ENCODE results near the gene MCF2L2. TPM values are rescaled to one million over a fixed set of nuclear protein-coding genes. Genes with fewer than 3 reads are reported as not detected.

MCF2L2 gene
- total and polyA plus RNA-seq, 2 experiments from 2014 or later: 6.7 to 14.6 TPM

- H3K4me1 Mint-ChIP-seq: peaks cover 30% of the 10 kb centered on the region
- Histone ChIP-seq H3K4me3 (no peak overlapping the region), H3K27me3 (ENCODE audit: insufficient read depth) (no peaks in the 10 kb centered on the region), H3K36me3 (ENCODE audit: insufficient read depth) (no peaks in the 10 kb centered on the region), H2AFZ (no peak overlapping the region), H3K27ac (ENCODE audit: low read depth) (no peak overlapping the region), H3K4me2 (no peak overlapping the region), H3K9me2 (ENCODE audit: insufficient read depth) (no peaks in the 10 kb centered on the region), H4K20me1 (replicated peaks; ENCODE audit: insufficient read depth) (no peaks in the 10 kb centered on the region; the same call in 1 of the 2 replicates), H3K4me1 (ENCODE audit: insufficient read depth) (peaks cover 27% of the 10 kb centered on the region), H3K79me2 (replicated peaks; ENCODE audit: insufficient read depth) (no peaks in the 10 kb centered on the region), H3F3A (replicated peaks; ENCODE audit: low read depth) (no peaks in the 10 kb centered on the region; the same call in 1 of the 2 replicates)
- no peaks in the 10 kb centered on the region for H3K36me3 Mint-ChIP-seq (ENCODE audit: low read depth)
- no peak overlapping the region for H3K27ac Mint-ChIP-seq
- TF ChIP-seq REST (IDR thresholded peaks at IDR 0.05; ENCODE audit: unreplicated experiment): no peak
- TF ChIP-seq EZH2phosphoT487 (IDR thresholded peaks at IDR 0.05; ENCODE audit: unreplicated experiment): no peak
- TF ChIP-seq ZNF462 (CRISPR knock-in tag; IDR thresholded peaks at IDR 0.05): no peak
- no peak for TF ChIP-seq NANOG (IDR thresholded peaks at IDR 0.05; ENCODE audit: borderline replicate concordance)
- TF ChIP-seq JUNB (IDR thresholded peaks at IDR 0.05; ENCODE audit: unreplicated experiment): no peak
- no peak for TF ChIP-seq POLR2AphosphoS5 (IDR thresholded peaks at IDR 0.05; ENCODE audit: low read depth)
- no peak for TF ChIP-seq CTCF (conservative IDR thresholded peaks at IDR 0.05; ENCODE audit: low read depth in 2 of 2)
- no peak for TF ChIP-seq ZNF331 (CRISPR knock-in tag; IDR thresholded peaks at IDR 0.05; ENCODE audit: low read depth)
- TF ChIP-seq CREB1 (CRISPR knock-in tag; IDR thresholded peaks at IDR 0.05; ENCODE audit: low read depth): no peak
- no peak for TF ChIP-seq EZH2 (IDR thresholded peaks at IDR 0.05; ENCODE audit: low read depth, unreplicated experiment)
- no peak for TF ChIP-seq ZNF114 (CRISPR knock-in tag; IDR thresholded peaks at IDR 0.05)
- no peak for TF ChIP-seq ETS1 (IDR thresholded peaks at IDR 0.05)
- TF ChIP-seq STAT1 (IDR thresholded peaks at IDR 0.05; ENCODE audit: unreplicated experiment): no peak
- DNase-seq (ENCODE audit: low spot score): no peak
- no peaks in the 10 kb centered on the region for H3K9me3 Mint-ChIP-seq
- no peak for ATAC-seq
- H3K4me3 Mint-ChIP-seq: no peak overlapping the region
- H3K27me3 Mint-ChIP-seq (ENCODE audit: insufficient read depth, low read depth, poor library complexity): peaks cover 8% of the 10 kb centered on the region
Observed at GRCh38 chr3:183328823-183329222, 99.6 kb downstream of the MCF2L2 start.

All from GM23338 (cell line).